ENCODE measurements around the gene ID1. TPM values are rescaled to one million over a fixed set of nuclear protein-coding genes. Genes with fewer than 3 reads are reported as not detected.

The ID1 gene
- under 1 TPM; 0.44 to 0.71 TPM for total RNA-seq

- POLR2A ChIA-PET, result interaction anchor here (0.5 to 3.4 kb wide), 4 partner anchors 31 to 87 kb away, joined by 5 to 31 read pairs (median 6); no protein-coding TSS in a partner anchor
Observed at GRCh38 chr20:31605031-31605901, at the start of gene ID1. ID1 (plus strand) TSS chr20:31605289; CDS start chr20:31605388, 99 bp downstream.

GRCh38 chr20:31559704-31560093 lies 45.4 kb upstream of the ID1 start:
- ChIA-PET POLR2A (no interaction called here), CTCF (interaction anchor here (0.8 to 27.8 kb wide), 9 partner anchors 8 to 74 kb away, joined by 3 to 673 read pairs (median 7); partner anchors contain the start of gene ID1)

More at GRCh38 chr20:31605031-31605901, at the start of gene ID1:
- CTCF ChIA-PET, result interaction anchor here (1.0 to 20.5 kb wide), 5 partner anchors 7 to 118 kb away, joined by 3 to 673 read pairs (median 4); partner anchors contain the start of gene BCL2L1

- ChIA-PET CTCF (interaction anchor here (0.8 to 27.8 kb wide), 11 partner anchors 9 to 74 kb away, joined by 3 to 673 read pairs (median 6); partner anchors contain the start of gene ID1), POLR2A (no interaction called here)
Observed at GRCh38 chr20:31560094-31560745, 44.9 kb upstream of the ID1 start.

GRCh38 chr20:31560746-31561598 lies 44.1 kb upstream of the ID1 start:
- CTCF ChIA-PET, result interaction anchor here (0.9 to 27.8 kb wide), 10 partner anchors 8 to 50 kb away, joined by 3 to 673 read pairs (median 6); partner anchors contain the start of gene ID1
- POLR2A ChIA-PET, result interaction anchor here (0.6 kb wide), 1 partner anchor 345 kb away, joined by 7 read pairs; no protein-coding TSS in a partner anchor

GRCh38 chr20:31562241-31562640 lies 42.8 kb upstream of the ID1 start:
- CTCF ChIA-PET, result interaction anchor here (0.7 to 27.8 kb wide), 9 partner anchors 9 to 100 kb away, joined by 3 to 673 read pairs (median 4); partner anchors contain the start of gene ID1
- POLR2A ChIA-PET, result interaction anchor here (1.1 kb wide), 1 partner anchor 51 kb away, joined by 3 read pairs; no protein-coding TSS in a partner anchor

- ChIA-PET CTCF (interaction anchor here (2.5 to 27.8 kb wide), 2 partner anchors 9 to 47 kb away, joined by 21 to 673 read pairs; partner anchors contain the start of gene ID1), POLR2A (no interaction called here)
Observed at GRCh38 chr20:31564284-31564683, 40.8 kb upstream of the ID1 start.

GRCh38 chr20:31565699-31566318 lies 39.3 kb upstream of the ID1 start:
- ChIA-PET CTCF (interaction anchor here (1.0 to 27.8 kb wide), 2 partner anchors 46 to 158 kb away, joined by 4 to 673 read pairs; partner anchors contain the start of gene ID1), POLR2A (no interaction called here)

- CTCF ChIA-PET, result interaction anchor here (1.0 to 27.8 kb wide), 2 partner anchors 21 to 45 kb away, joined by 3 to 673 read pairs; partner anchors contain the start of gene ID1
- POLR2A ChIA-PET, result no interaction called here
Observed at GRCh38 chr20:31566319-31566657, 38.8 kb upstream of the ID1 start.

- ChIA-PET CTCF (interaction anchor here (0.8 to 27.8 kb wide), 6 partner anchors 7 to 157 kb away, joined by 3 to 673 read pairs (median 4); partner anchors contain the start of gene ID1), POLR2A (no interaction called here)
Observed at GRCh38 chr20:31566658-31567379, 38.3 kb upstream of the ID1 start.

- POLR2A ChIA-PET, result no interaction called here
- CTCF ChIA-PET, result interaction anchor here (0.8 to 27.8 kb wide), 7 partner anchors 8 to 157 kb away, joined by 3 to 673 read pairs (median 4); partner anchors contain the start of gene ID1
Observed at GRCh38 chr20:31567380-31567720, 37.7 kb upstream of the ID1 start.

GRCh38 chr20:31568041-31568731 lies 36.9 kb upstream of the ID1 start:
- ChIA-PET POLR2A (interaction anchor here (0.7 kb wide), 1 partner anchor 36 kb away, joined by 6 read pairs; no protein-coding TSS in a partner anchor), CTCF (interaction anchor here (0.8 to 27.8 kb wide), 11 partner anchors 9 to 156 kb away, joined by 3 to 673 read pairs (median 4); partner anchors contain the start of gene ID1)

- POLR2A ChIA-PET, result interaction anchor here (0.7 to 1.7 kb wide), 2 partner anchors 36 to 44 kb away, joined by 6 to 9 read pairs; no protein-coding TSS in a partner anchor
- CTCF ChIA-PET, result interaction anchor here (0.6 to 27.8 kb wide), 12 partner anchors 9 to 155 kb away, joined by 3 to 673 read pairs (median 4); partner anchors contain the start of gene ID1
Observed at GRCh38 chr20:31568773-31569162, 36.3 kb upstream of the ID1 start.

- ChIA-PET CTCF (interaction anchor here (0.6 to 27.8 kb wide), 11 partner anchors 8 to 154 kb away, joined by 3 to 673 read pairs (median 4); partner anchors contain the start of gene ID1), POLR2A (interaction anchor here (0.7 to 1.7 kb wide), 3 partner anchors 34 to 43 kb away, joined by 4 to 9 read pairs (median 6); no protein-coding TSS in a partner anchor)
Observed at GRCh38 chr20:31569163-31570020, 35.7 kb upstream of the ID1 start.

GRCh38 chr20:31570021-31570463 lies 35.0 kb upstream of the ID1 start:
- ChIA-PET CTCF (interaction anchor here (0.6 to 27.8 kb wide), 8 partner anchors 11 to 153 kb away, joined by 3 to 673 read pairs (median 4); partner anchors contain the start of gene ID1), POLR2A (interaction anchor here (1.1 to 1.7 kb wide), 2 partner anchors 33 to 43 kb away, joined by 4 to 9 read pairs; no protein-coding TSS in a partner anchor)
